Limb (tissue), 2 donors: Measurements from ENCODE around the gene ASRGL1.

Experiments
- DNase-seq, 2 donors: peaks; one replicate each; pipeline ENCODE4 v3.0.0-alpha.2; 2016; ENCODE audit errors: extremely low spot score in 2 of 2

The ASRGL1 gene

DNA sequence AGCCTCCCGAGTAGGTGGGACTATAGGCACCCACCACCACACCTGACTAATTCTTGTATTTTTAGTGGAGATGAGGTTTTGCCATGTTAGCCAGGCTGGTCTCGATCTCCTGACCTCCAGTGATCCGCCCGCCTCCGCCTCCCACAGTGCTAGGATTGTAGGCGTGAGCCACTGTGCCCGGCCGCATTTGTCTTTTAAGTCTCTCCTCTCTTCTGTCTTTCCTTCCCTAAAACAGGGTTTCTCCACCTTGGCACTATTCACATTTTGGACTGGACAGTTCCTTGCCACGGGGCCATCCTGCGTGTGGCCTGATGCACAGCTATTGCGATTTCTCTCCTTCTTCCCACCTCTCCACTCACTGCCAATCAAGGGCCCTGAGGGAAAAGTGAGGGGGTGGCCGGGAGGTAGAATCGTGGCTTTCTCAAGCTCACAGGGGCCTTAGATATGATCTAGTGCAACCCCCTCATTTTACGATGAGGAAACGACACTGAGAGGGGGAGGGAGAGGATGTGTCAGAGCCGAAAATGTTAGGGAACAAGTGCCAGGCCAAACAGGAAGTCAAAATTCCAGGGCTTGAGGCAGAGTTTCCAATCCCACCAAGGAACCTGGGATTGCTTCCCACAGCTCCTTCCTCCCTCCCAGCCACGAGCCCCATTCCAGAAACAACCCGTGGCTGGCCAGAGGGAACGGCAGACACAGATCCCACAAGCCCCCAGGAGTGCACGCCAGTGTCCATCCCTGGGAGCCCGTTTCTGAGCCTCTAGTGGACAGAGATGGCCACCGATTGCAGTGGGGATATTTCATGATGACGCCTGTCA is 102.7 kb downstream of the ASRGL1 start:
- peak; percentile 43 to 70 for DNase-seq
